Left lobe of liver (tissue), 2 donors: ENCODE results near the gene STARD3NL. TPM values are rescaled to one million over a fixed set of nuclear protein-coding genes. Genes with fewer than 3 reads are reported as not detected.
"Not testable (repeated sequence)": the region's sequence is repeated elsewhere in the genome, so short reads cannot be mapped to it uniquely, and the experiment has no call there.

Experiments used
- ATAC-seq: fragments of 200-7000 bp; cut with Tn5 transposase; one replicate; pipeline ENCODE4 v1.9.1; 2020; ENCODE audit warnings: mild to moderate bottlenecking, moderate library complexity
- DNase-seq: peaks from one replicate; pipeline ENCODE4 v3.0.0-alpha.2; 2020; ENCODE audit warnings: low spot score
- total RNA-seq: library from RNA; stranded (reverse); gene quantifications from one replicate; pipeline ENCODE4 v1.2.1, GENCODE V29; 2021
- donor health status: DM: no; HTN: no; CAD: no; lungs with moderate emphysema.
- donor health status: DM: no; HTN: yes; CAD: no.

The STARD3NL gene
- total RNA-seq, 1 donor from 2014 or later: 6.5 TPM

- not testable (repeated sequence) for DNase-seq, ATAC-seq
Measured at GRCh38 chr7:38262026-38262425, 84.0 kb downstream of the STARD3NL start.

- ATAC-seq (no peak), DNase-seq (no peak)
Measured at GRCh38 chr7:38262545-38262944, 84.5 kb downstream of the STARD3NL start.

- ATAC-seq, DNase-seq: not testable (repeated sequence)
Measured at GRCh38 chr7:38263274-38263673, 85.2 kb downstream of the STARD3NL start.

DNA sequence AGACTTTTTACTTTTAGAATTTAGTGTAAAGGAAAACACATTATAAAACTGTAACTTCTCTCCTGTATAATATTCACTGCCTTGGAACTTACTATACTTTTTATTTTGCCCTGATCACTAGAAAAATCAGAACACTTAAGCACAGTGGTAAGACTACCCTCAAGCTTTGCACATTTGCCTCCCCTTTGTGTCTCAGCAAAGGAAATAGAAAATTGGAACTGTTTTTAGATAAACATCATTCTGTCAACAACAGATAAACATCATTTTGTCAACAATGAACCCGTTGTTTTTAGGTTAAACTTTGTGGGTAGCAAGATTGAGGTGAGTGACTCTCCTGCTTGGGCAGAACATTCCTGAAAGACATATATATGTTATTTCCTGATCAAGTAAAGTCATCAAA lies 86.6 kb downstream of the STARD3NL start:
- not testable (repeated sequence) for ATAC-seq, DNase-seq

- not testable (repeated sequence) for DNase-seq, ATAC-seq
Measured at GRCh38 chr7:38265958-38266357, 87.9 kb downstream of the STARD3NL start.

DNA sequence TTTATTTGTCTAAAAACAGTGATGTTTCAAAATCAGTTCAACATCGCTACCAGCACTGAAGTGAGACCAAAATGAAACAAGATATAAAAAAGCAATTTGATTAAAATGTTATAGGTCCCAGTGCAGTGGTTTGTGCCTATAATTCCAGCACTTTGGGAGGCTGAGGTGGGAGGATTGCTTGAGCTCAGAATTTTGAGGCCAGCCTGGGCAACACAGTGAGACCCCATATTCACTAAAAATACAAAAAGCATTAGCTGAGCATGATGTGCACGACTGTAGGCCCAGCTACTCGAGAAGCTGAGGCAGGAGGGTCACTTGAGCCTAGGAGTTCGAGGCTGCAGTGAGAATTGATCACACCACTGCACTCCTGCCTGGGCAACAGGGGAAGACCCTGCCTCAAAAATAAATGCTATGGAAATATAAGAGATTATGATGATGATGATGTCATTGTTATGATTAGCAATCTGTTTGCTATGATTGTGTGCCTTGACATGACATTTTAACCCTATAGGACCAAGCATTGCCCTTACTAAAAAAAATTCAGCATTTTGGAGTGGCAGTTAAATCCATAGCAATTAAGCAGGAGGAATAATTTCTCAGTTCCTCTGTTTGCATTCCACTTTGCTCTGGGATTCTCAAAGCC lies 91.8 kb downstream of the STARD3NL start:
- not testable (repeated sequence) for ATAC-seq, DNase-seq

DNA sequence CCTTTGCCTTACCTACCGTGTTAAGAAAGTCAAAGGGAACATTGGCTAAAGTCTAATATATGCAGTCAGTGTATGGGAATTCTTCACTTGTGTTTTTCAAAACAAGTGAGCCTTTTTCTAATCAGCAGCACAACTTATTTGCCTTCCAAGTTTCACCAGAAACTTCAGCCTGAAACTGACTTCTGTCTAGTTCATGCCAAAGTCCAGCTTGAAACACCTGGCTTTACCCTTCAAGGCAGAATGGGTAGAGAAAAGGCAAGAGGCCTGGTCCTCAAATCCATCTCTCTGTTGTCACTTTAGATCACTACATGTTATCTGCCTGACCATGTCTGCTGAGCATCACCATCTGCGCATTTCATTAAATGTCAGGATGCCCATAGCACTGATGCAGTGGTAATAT lies 92.4 kb downstream of the STARD3NL start:
- ATAC-seq, DNase-seq: not testable (repeated sequence)

DNA sequence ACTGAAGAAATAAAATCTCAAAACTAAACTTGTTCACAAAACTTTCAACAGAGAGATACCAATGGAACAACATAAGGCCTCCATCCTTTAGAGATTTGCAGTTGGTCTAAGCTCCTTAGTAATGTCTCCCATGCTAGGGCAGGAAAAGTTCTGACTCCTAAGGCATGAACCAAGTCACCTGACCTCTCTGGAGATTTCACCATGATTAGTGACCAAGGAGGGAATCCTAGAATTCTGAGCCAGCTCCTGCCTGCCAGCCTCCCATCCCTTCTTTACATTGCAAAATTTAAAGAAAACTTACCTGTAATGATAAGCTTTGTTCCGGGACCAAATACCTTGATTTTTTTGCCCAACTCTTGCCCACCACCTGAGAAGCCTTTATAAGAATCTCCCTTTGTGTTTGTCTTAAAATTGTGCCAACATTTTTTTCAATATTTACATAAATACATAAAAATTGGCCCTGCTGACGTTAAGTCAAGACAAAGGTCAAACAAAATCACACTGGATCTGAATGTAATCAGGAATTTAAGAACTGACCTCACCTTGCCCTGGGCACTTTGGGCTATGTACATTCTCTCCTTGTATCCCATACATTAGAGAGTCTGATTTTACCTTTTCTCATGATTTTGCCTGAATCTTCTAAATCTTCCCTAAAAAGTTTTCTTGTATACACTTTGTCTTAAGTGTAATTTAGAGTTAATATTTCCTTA lies 95.4 kb downstream of the STARD3NL start, which contains the start of gene TARP:
Gene TARP (minus strand): TSS at position 351 of the 710 bp plus-strand sequence.
- ATAC-seq (no peak), DNase-seq (no peak)

- ATAC-seq: no peak
- no peak for DNase-seq
Measured at GRCh38 chr7:38274486-38274885, 96.4 kb downstream of the STARD3NL start.

DNA sequence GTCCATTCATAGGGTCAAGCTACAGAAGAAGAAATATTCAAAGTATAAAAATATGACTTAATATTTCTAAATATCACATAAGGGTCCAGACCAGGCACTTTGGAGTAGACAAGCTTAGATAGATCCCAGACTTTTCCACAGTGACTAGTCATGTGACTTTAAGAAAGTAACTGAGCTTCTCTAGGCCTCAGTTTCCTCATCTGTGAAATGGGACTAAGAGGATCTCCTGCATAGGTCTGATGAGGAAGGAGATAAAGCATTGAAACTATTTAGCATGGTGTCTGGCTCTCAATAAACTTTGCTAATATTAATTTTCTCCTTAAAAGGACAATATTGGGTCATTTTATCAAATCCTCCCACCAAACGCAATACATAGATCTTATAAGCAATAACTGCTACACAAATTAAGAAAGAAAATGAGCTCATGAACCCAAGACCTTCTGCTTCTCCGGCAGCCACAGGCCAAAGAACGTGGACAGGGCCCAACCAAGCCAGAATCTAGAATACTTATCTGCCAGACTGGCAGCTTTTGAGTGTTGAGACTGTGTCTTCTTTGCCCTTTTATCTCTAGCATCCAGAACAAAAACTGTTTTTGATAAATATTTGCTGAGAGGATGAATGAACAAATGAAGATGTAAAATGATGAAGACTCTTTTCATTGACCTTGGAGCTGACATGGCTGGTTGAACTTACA lies 97.0 kb downstream of the STARD3NL start:
- ATAC-seq (no peak), DNase-seq (no peak)

DNA sequence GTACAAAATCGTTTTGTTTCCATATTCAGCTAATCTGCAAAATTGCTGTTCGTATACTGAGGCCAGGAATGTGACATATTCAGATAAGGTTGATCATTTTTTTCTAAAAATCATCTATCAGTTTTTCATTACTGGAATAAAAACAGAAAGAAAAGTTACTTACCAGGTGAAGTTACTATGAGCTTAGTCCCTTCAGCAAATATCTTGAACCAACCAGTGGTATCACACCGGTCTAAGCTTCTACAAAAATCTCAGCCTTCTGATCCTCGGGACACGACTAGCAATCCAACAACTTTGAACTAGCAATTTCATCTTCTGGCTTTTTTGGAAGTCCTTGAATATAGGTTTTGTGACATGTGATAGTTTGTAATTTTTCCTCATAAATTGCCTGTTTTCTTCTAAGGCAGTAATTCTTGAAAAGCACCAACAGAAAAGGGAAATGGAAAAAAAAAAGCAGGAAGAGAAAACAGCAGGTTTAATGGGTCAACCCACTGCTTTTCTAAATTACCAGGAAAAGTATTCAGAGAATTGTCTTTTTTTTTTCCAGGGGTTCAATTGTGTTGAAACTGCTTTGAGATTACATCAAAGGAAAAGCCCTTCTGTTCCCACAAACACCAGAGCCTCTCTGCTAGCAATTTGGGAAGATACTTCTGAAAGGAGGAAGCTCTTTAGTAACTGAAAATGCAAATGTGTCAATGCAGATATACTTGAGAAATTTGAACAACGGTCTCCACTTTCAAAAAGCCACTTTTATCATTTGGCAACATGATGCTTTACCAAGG lies 98.2 kb downstream of the STARD3NL start:
- ATAC-seq (no peak), DNase-seq (no peak)

- no peak for DNase-seq
- ATAC-seq: no peak
Measured at GRCh38 chr7:38280000-38280399, 102.0 kb downstream of the STARD3NL start.
